Amniotic stem cell (primary cell): ENCODE results near the gene UBXN10.

Experiments
- DNase-seq: peaks from one replicate; lab custom pipeline; 2025; lab: John Stamatoyannopoulos, UW

UBXN10 gene

GRCh38 chr1:20185834-20186782, at the start of gene UBXN10, which contains the start of gene PLA2G2C:
TSS of gene UBXN10 (plus strand) at chr1:20186096. CDS start at chr1:20190562, 4,466 bp downstream.
TSS of gene PLA2G2C (minus strand) at chr1:20186518. CDS start at chr1:20177363, 9,155 bp downstream.
- no peak for DNase-seq

- no peak for DNase-seq
Observed at GRCh38 chr1:20136249-20136648, 49.6 kb upstream of the UBXN10 start.

GRCh38 chr1:20137055-20137454, 48.8 kb upstream of the UBXN10 start:
- no peak for DNase-seq

GRCh38 chr1:20137604-20138003, 48.3 kb upstream of the UBXN10 start:
- DNase-seq = no peak

- no peak for DNase-seq
Observed at GRCh38 chr1:20138346-20138745, 47.5 kb upstream of the UBXN10 start.

- DNase-seq = no peak
Observed at GRCh38 chr1:20138961-20139550, 46.8 kb upstream of the UBXN10 start, which contains the start of gene PLA2G2F. TSS of gene PLA2G2F (plus strand) at chr1:20139323. CDS start at chr1:20139428, 105 bp downstream.

GRCh38 chr1:20139776-20140612, 45.9 kb upstream of the UBXN10 start:
- no peak for DNase-seq

- no peak for DNase-seq
Observed at GRCh38 chr1:20141001-20141400, 44.9 kb upstream of the UBXN10 start.

GRCh38 chr1:20141466-20141865, 44.4 kb upstream of the UBXN10 start:
- no peak for DNase-seq

GRCh38 chr1:20142001-20142710, 43.7 kb upstream of the UBXN10 start:
- DNase-seq = no peak

GRCh38 chr1:20143318-20143717, 42.6 kb upstream of the UBXN10 start:
- no peak for DNase-seq

GRCh38 chr1:20143734-20144565, 41.9 kb upstream of the UBXN10 start:
- DNase-seq = no peak

GRCh38 chr1:20147846-20148570, 37.9 kb upstream of the UBXN10 start:
- no peak for DNase-seq

- no peak for DNase-seq
Observed at GRCh38 chr1:20148571-20149500, 37.1 kb upstream of the UBXN10 start.

GRCh38 chr1:20149601-20150325, 36.1 kb upstream of the UBXN10 start:
- no peak for DNase-seq

GRCh38 chr1:20150326-20150705, 35.6 kb upstream of the UBXN10 start:
- no peak for DNase-seq

- no peak for DNase-seq
Observed at GRCh38 chr1:20150969-20151368, 34.9 kb upstream of the UBXN10 start.
